Activated CD4-positive, alpha-beta T cell treated with anti-CD3 and anti-CD28 coated beads for 36 hours (primary cell): ENCODE measurements around the gene RNF167. TPM values are rescaled to one million over a fixed set of nuclear protein-coding genes. Genes with fewer than 3 reads are reported as not detected.
A peak's percentile ranks its signal among the peaks of the same experiment; 100 is the strongest.

Experiments
- ATAC-seq: fragments of 200-7000 bp; cut with Tn5 transposase; one replicate; pipeline ENCODE4 v1.10.0; 2021; ENCODE audit warnings: mild to moderate bottlenecking, moderate library complexity
- CTCF ChIA-PET: fragments of 350-600 bp; sonication (Branson Sonifier 250); formaldehyde crosslinking; loops from one replicate; lab custom pipeline; 2021; ENCODE audit warnings: antibody characterized with exemption; lab: Charles Lee
- POLR2A ChIA-PET: fragments of 350-600 bp; sonication (Branson Sonifier 250); formaldehyde crosslinking; loops from one replicate; lab custom pipeline; 2021; ENCODE audit warnings: antibody characterized with exemption, inconsistent platforms; lab: Charles Lee
- DNase-seq: peaks from one replicate; pipeline ENCODE4 v3.0.0-alpha.2; 2020
- H3K27ac Mint-ChIP-seq: one replicate; pipeline ENCODE4 v1.8.0; 2021; ENCODE audit warnings: mixed read lengths
- H3K27me3 Mint-ChIP-seq: one replicate; pipeline ENCODE4 v1.8.0; 2021; ENCODE audit warnings: mixed read lengths
- H3K36me3 Mint-ChIP-seq: one replicate; pipeline ENCODE4 v1.8.0; 2021; ENCODE audit warnings: low read depth, mixed read lengths
- H3K4me1 Mint-ChIP-seq: one replicate; pipeline ENCODE4 v1.8.0; 2021; ENCODE audit warnings: mixed read lengths
- H3K4me3 Mint-ChIP-seq: one replicate; pipeline ENCODE4 v1.8.0; 2021; ENCODE audit warnings: mild to moderate bottlenecking, moderate library complexity, mixed read lengths
- H3K9me3 Mint-ChIP-seq: one replicate; pipeline ENCODE4 v1.8.0; 2021; ENCODE audit warnings: low read depth, mixed read lengths
- intact Hi-C, 2 experiments: fragments of 100-400 bp; cut with DNase I in 1 of 2; cut with micrococcal nuclease in 1 of 2; formaldehyde crosslinking; loops; one replicate each; pipeline versions ENCODE4 v1.14.2 to v1.15.1; 2022 to 2024; cut with DNase I, micrococcal nuclease
- total RNA-seq, 2 experiments: library from RNA; stranded (reverse); gene quantifications; one replicate each; pipeline ENCODE4 v1.2.3, GENCODE V29; 2021

The RNF167 gene
- total RNA-seq, 2 experiments from 2014 or later = 147 to 189 TPM

DNA sequence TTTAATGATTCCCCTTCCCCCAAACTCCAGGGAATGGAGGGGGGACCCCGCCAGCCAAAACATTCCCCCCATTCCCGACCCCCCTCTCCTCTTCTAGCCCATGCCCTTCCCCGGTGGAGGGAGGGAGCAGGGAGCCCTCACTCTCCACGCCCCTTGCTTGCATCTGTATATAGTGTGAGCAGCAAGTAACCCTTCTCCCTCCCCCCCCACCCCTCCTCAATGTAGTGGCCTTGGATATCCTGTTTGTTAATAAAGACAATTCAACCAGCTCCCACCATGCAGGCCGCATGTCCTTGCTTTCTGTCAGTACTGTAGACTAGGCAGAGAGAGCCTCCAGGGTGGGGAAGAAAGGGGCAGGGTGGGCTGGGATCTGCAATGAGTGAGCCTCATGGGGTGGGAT is 42.3 kb upstream of the RNF167 start:
- DNase-seq = no peak
- H3K27me3 Mint-ChIP-seq = no peaks in the 10 kb centered on the region
- H3K4me1 Mint-ChIP-seq = peaks cover 17% of the 10 kb centered on the region
- POLR2A ChIA-PET = no interaction called here
- peaks cover 13% of the 10 kb centered on the region for H3K36me3 Mint-ChIP-seq
- H3K9me3 Mint-ChIP-seq = no peaks in the 10 kb centered on the region
- H3K27ac Mint-ChIP-seq = no peak overlapping the region
- intact Hi-C loops = loop anchor here in 1 of 2 experiments (2.0 kb wide), 1 partner anchor 51 kb away; the partner anchor contains the start of gene PFN1
- peak overlapping the region; percentile 51 for H3K4me3 Mint-ChIP-seq
- ATAC-seq = no peak
- CTCF ChIA-PET = no interaction called here

GRCh38 chr17:4898351-4898750 is 41.7 kb upstream of the RNF167 start:
- H3K27ac Mint-ChIP-seq = no peak overlapping the region
- H3K27me3 Mint-ChIP-seq = no peaks in the 10 kb centered on the region
- H3K36me3 Mint-ChIP-seq = peaks cover 13% of the 10 kb centered on the region
- H3K9me3 Mint-ChIP-seq = no peaks in the 10 kb centered on the region
- ChIA-PET POLR2A (interaction anchor here (1.1 to 2.3 kb wide), 2 partner anchors 42 to 187 kb away, joined by 3 to 8 read pairs; partner anchors contain the start of genes RNF167 and SLC25A11), CTCF (no interaction called here)
- H3K4me1 Mint-ChIP-seq = peaks cover 22% of the 10 kb centered on the region
- DNase-seq (no peak), ATAC-seq (no peak)
- H3K4me3 Mint-ChIP-seq = peak overlapping the region; percentile 51
- intact Hi-C loops = loop anchor here in 1 of 2 experiments (2.0 kb wide), 1 partner anchor 50 kb away; the partner anchor contains the start of gene PFN1

- Mint-ChIP-seq H3K9me3 (no peaks in the 10 kb centered on the region), H3K27ac (no peak overlapping the region), H3K4me1 (peaks cover 26% of the 10 kb centered on the region), H3K36me3 (peaks cover 13% of the 10 kb centered on the region), H3K4me3 (peak overlapping the region; percentile 90), H3K27me3 (no peaks in the 10 kb centered on the region)
- ATAC-seq (peak; percentile 0), DNase-seq (no peak)
- ChIA-PET CTCF (interaction anchor here (0.5 to 2.1 kb wide), 10 partner anchors 10 to 1129 kb away, joined by 3 to 10 read pairs (median 4); partner anchors contain the start of genes ARRB2, RNF167 and SLC25A11), POLR2A (interaction anchor here (0.8 to 2.3 kb wide), 3 partner anchors 41 to 250 kb away, joined by 3 to 8 read pairs (median 4); partner anchors contain the start of genes RNF167 and SLC25A11)
- intact Hi-C loops = loop anchor here in 1 of 2 experiments (1.0 to 2.0 kb wide), 11 partner anchors 50 to 533 kb away; partner anchors contain the start of genes ARRB2, INCA1, KIF1C and MED11
Observed at GRCh38 chr17:4898927-4899326, 41.1 kb upstream of the RNF167 start.

DNA sequence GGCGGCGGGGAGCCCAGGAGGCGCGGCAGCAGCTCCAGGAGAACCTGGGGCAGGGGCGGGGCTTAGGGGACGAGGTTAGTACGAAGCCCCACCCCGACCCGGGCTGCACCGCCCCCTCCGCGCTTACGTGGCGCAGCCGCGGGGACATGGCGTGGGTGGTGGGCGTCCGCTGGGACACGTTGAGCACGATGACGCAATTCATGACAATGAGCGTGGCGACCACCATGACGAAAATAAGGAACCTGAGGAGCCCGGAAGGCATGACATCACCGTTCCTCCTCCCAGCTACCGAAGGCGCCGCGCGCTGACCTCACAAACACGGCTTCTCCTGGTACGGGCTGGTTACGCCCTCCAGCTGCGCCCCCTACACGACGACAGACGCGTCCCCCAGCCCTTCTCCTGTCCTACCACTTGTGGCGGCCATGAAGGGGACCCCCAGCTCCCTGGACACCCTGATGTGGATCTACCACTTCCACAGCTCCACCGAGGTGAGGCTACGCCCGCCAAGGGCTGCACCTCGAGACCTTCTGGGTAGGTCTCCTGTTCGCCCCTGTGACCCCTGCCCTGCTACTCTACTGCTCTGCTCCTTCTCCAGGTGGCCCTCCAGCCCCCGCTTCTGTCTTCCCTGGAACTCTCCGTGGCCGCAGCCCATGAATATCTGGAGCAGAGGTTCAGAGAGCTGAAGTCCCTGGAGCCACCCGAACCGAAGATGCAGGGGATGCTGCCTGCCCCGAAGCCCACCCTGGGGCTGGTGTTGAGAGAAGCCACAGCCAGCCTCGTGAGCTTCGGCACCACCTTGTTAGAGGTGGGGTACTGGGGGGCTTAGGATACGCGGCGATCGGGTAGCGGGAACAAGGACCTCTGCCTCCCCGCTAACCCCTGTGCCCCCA is 40.5 kb upstream of the RNF167 start, which contains the start of gene C17orf107:
TSS of gene C17orf107 (plus strand) at position 196 of the 890 bp plus-strand sequence. CDS start at position 423, 227 bp downstream.
- Mint-ChIP-seq H3K27me3 (no peaks in the 10 kb centered on the region), H3K4me3 (peak within 1 kb of the TSS; percentile 90), H3K36me3 (peaks cover 8% of the 10 kb centered on the region), H3K27ac (peak within 1 kb of the TSS; percentile 88), H3K4me1 (peaks cover 26% of the 10 kb centered on the region), H3K9me3 (no peaks in the 10 kb centered on the region)
- CTCF ChIA-PET = interaction anchor here (0.5 to 2.1 kb wide), 15 partner anchors 10 to 1130 kb away, joined by 3 to 10 read pairs (median 4); partner anchors contain the start of genes ARRB2, RNF167 and SLC25A11
- intact Hi-C loops = loop anchor here (1.0 to 5.0 kb wide), 14 partner anchors 49 to 538 kb away; partner anchors contain the start of genes ARRB2 (in 1 of the 2), C1QBP (in 1 of the 2), GLTPD2 (in 1 of the 2) and INCA1 (in 1 of the 2)
- POLR2A ChIA-PET = interaction anchor here (0.8 to 2.3 kb wide), 3 partner anchors 41 to 250 kb away, joined by 3 to 8 read pairs (median 4); partner anchors contain the start of genes RNF167 and SLC25A11
- DNase-seq (peak; percentile 99), ATAC-seq (peak; percentile 79)

DNA sequence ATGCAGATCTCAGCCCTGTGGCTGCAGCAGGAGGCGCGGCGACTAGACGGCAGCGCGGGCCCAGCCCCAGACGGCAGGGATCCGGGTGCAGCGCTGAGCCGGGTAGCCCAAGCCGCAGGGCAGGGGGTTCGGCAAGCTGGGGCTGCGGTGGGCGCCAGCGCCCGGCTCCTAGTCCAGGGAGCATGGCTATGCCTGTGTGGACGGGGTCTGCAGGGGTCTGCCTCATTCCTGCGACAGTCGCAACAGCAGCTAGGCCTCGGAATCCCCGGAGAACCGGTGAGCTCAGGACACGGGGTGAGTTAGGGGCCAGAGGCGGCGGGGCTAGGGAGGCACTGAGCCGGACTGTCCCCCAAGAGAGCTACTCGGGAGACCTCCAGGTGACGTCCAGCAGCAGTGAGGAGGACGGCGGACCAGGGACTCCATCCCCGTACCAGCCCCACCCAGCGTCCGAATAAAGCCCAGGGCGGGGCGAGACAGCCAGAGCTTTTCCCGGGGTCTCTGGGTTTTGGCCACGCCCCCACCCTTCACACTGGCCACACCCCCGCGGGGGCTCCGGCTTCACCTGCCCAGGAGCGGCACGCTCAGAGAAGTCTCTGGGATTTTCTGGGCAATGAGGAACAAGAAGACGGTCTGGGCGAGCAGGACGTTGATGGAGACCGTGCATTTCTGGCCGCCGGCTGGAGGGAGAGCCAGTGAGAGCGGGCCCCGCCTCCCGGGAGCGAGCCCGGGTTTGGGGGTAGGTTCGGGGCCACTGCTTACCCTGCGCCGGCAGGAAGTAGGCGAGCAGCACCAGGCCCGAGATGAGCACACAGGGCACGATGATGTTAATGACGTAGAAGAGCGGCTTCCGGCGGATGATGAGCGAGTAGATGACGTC is 39.6 kb upstream of the RNF167 start:
- Mint-ChIP-seq H3K27me3 (no peaks in the 10 kb centered on the region), H3K4me1 (peaks cover 26% of the 10 kb centered on the region), H3K27ac (peak overlapping the region; percentile 78), H3K36me3 (peaks cover 5% of the 10 kb centered on the region), H3K9me3 (no peaks in the 10 kb centered on the region), H3K4me3 (peak overlapping the region; percentile 90)
- peak; percentile 38 for ATAC-seq
- ChIA-PET POLR2A (interaction anchor here (2.3 kb wide), 1 partner anchor 40 kb away, joined by 8 read pairs; the partner anchor contains the start of genes RNF167 and SLC25A11), CTCF (interaction anchor here (0.5 to 2.1 kb wide), 11 partner anchors 9 to 334 kb away, joined by 3 to 10 read pairs (median 4); partner anchors contain the start of gene ARRB2)
- intact Hi-C loops = loop anchor here (5.0 kb wide), 3 partner anchors 113 to 537 kb away; partner anchors contain the start of genes C1QBP (in 1 of the 2), GLTPD2 (in 1 of the 2) and VMO1 (in 1 of the 2)
- DNase-seq = peak; percentile 77

GRCh38 chr17:4901108-4901647 is 38.9 kb upstream of the RNF167 start:
- ChIA-PET CTCF (interaction anchor here (0.7 to 2.1 kb wide), 4 partner anchors 8 to 163 kb away, joined by 3 to 10 read pairs (median 3); no protein-coding TSS in a partner anchor), POLR2A (no interaction called here)
- DNase-seq (no peak), ATAC-seq (no peak)
- Mint-ChIP-seq H3K27ac (no peak overlapping the region), H3K4me1 (peaks cover 26% of the 10 kb centered on the region), H3K36me3 (peaks cover 5% of the 10 kb centered on the region), H3K9me3 (no peaks in the 10 kb centered on the region), H3K27me3 (no peaks in the 10 kb centered on the region), H3K4me3 (peak overlapping the region; percentile 90)
- intact Hi-C loops = loop anchor here (5.0 kb wide), 3 partner anchors 114 to 536 kb away; partner anchors contain the start of genes C1QBP (in 1 of the 2), GLTPD2 (in 1 of the 2) and VMO1 (in 1 of the 2)

- H3K27ac Mint-ChIP-seq = no peak overlapping the region
- no peaks in the 10 kb centered on the region for H3K9me3 Mint-ChIP-seq
- intact Hi-C loops = loop anchor here (2.0 to 5.0 kb wide), 4 partner anchors 65 to 536 kb away; partner anchors contain the start of genes C1QBP (in 1 of the 2), GLTPD2 (in 1 of the 2), SPAG7 (in 1 of the 2) and VMO1 (in 1 of the 2)
- DNase-seq = peak; percentile 42
- peak overlapping the region; percentile 90 for H3K4me3 Mint-ChIP-seq
- no peaks in the 10 kb centered on the region for H3K27me3 Mint-ChIP-seq
- H3K4me1 Mint-ChIP-seq = peaks cover 26% of the 10 kb centered on the region
- CTCF ChIA-PET = interaction anchor here (0.7 to 1.2 kb wide), 4 partner anchors 65 to 165 kb away, joined by 3 read pairs; no protein-coding TSS in a partner anchor
- POLR2A ChIA-PET = no interaction called here
- H3K36me3 Mint-ChIP-seq = peaks cover 5% of the 10 kb centered on the region
- ATAC-seq = no peak
Observed at GRCh38 chr17:4901648-4902344, 38.3 kb upstream of the RNF167 start.

DNA sequence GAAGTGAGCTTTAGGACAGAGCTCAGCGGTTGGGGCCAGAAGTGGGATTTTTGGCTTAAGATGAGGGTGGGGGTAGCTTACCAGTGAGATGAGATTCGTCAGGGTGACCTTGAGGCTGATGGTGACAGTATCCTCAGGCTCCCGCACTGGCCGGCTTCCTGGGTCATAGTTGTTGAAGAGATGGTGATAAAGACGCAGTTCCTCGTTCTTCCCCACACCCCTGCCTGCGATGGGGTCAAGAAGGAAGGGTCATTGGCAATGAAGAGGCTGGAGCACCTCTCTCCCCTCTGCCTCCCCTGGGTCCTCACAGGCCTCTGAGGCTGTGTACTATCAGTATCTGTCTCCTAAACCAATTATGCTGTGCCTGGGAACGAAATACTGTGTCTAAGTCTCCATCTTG is 37.5 kb upstream of the RNF167 start:
- DNase-seq (no peak), ATAC-seq (no peak)
- CTCF ChIA-PET = interaction anchor here (0.7 to 1.7 kb wide), 9 partner anchors 12 to 335 kb away, joined by 3 to 5 read pairs (median 3); partner anchors contain the start of genes RNF167 and SLC25A11
- Mint-ChIP-seq H3K27me3 (no peaks in the 10 kb centered on the region), H3K36me3 (no peaks in the 10 kb centered on the region), H3K9me3 (no peaks in the 10 kb centered on the region), H3K27ac (no peak overlapping the region), H3K4me3 (no peak overlapping the region), H3K4me1 (peaks cover 26% of the 10 kb centered on the region)
- intact Hi-C loops = loop anchor here (2.0 to 5.0 kb wide), 4 partner anchors 64 to 535 kb away; partner anchors contain the start of genes C1QBP (in 1 of the 2), GLTPD2 (in 1 of the 2), SPAG7 (in 1 of the 2) and VMO1 (in 1 of the 2)
- POLR2A ChIA-PET = no interaction called here
